ENCODE data around the gene XPNPEP1.

XPNPEP1 gene

DNA sequence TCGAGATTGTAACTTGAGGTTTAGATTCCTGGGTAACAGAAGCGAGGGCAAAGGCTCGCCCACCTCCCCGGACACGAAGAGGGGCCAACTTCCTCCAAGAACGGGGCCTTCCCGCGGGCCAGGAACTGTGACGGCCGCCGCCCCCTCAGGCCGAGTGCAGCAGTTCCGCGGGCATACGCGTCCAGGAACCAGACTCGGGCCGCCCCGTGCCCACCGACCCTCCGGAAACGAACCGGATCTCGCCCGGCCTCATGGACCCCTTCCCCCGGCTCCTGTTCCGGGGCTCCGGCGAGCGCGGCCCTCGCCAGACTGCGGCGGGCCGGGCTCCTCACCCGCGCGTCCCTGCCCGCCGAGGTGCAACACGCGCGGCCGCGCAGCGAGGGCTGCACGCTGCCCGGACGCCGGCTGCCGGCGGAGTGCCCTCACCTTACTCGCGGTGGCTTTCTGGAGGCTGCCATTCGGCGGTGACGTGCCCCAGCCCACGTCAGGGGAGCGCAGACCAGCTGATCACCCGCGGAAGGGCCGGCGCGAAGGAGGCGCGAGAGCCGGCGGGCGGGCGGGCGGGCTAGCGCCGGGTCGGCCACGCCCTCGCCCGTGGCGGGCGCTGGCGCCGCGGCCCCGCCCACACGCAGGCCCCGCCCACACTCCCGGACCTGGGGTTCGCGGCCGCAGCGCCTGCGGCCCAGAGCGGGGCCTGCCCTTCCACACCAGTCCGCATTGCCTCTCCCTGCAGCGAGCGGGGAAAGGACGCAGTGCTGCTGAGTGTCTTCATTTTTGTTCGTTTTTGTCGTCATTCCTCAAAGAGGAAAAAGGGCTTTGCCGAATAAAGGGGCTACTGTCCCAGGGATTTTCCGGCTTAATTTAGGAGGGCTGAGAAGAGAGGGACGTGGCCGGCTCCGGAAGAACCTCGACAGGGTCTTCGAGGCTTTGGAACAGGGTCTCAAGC is at the start of gene XPNPEP1:
Gene XPNPEP1 (minus strand): TSS at position 536 of the 946 bp plus-strand sequence. CDS start 78 bp downstream, at position 458.
- DNase-seq (ENCODE audit: low spot score) = peak; percentile 77

DNA sequence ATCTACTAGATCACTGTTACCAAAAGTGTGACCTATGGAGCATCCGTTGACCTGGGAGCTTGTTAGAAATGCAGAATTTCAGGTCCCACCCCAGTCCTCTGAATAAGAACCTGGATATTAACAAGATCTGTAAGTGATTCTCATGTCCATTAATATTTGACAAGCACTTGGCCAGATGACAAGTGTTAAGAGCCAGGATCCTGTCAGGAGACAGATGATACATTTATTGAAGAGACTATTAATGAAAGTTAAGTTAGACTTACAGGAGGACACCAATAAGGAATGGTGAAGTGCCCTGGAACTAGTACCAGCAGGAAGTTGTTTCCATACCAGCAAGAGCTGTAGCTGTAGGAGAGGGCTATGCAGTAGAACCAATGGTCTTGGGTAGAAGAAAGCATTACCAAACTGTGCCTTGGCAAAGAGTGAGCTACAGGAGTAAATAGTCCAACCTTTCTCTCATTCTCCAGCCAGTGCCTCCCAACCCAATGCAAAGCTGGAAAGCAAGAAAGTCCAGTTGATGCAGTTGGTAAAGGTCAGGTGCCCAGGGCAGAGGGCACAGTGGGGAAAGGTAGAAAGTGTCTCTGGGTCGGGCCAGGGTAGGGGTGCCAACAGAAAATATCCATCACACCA is 49.2 kb upstream of the XPNPEP1 start:
- no peak for DNase-seq (ENCODE audit: low spot score)

GRCh38 chr10:109971634-109972033 is 48.3 kb upstream of the XPNPEP1 start:
- no peak for DNase-seq (ENCODE audit: low spot score)

GRCh38 chr10:109969760-109970346 is 46.5 kb upstream of the XPNPEP1 start:
- DNase-seq (ENCODE audit: low spot score) = no peak

- no peak for DNase-seq (ENCODE audit: low spot score)
Observed at GRCh38 chr10:109968953-109969759, 45.8 kb upstream of the XPNPEP1 start.

GRCh38 chr10:109967739-109968088 is 44.4 kb upstream of the XPNPEP1 start:
- no peak for DNase-seq (ENCODE audit: low spot score)

DNA sequence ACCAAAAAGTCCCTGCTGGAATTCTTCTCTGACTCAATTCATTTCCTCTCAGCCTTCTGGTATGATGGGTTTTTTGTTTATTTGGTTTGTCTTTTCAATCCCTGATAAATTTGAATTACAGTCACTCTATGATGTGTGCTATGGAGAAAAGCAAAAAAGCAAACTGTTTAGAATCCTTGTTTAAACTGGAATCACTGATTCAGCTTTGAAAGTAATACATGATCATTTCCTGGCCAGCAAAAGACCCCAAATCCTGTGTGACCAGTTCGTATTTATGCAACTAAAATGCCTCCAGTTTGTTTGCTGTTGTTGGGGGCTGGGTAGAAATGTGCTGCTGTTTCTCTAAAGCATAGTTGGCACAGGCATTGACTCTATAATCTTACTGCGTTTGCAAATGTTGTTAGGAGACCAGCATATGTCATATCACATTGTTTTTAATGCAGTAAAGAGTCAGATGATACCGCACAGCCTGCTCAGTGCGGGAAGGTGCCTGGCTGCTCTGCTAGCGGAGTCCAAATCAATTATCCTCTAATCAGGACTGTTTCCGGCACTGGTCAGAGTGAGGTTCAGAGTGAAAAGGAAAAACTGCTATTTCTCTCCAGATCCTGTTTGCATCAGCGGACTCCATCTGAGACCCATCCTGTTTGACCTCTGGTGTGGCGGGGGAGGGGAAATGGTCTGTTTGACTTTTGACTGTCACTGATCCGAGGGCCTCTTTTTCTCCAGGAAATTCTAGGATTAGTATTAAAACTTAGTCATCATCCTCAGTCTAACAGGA is 43.8 kb upstream of the XPNPEP1 start:
- DNase-seq (ENCODE audit: low spot score) = no peak

- no peak for DNase-seq (ENCODE audit: low spot score)
Observed at GRCh38 chr10:109964318-109964717, 41.0 kb upstream of the XPNPEP1 start.

- no peak for DNase-seq (ENCODE audit: low spot score)
Observed at GRCh38 chr10:109963439-109963838, 40.1 kb upstream of the XPNPEP1 start.

- DNase-seq (ENCODE audit: low spot score) = no peak
Observed at GRCh38 chr10:109962247-109962646, 38.9 kb upstream of the XPNPEP1 start.

DNA sequence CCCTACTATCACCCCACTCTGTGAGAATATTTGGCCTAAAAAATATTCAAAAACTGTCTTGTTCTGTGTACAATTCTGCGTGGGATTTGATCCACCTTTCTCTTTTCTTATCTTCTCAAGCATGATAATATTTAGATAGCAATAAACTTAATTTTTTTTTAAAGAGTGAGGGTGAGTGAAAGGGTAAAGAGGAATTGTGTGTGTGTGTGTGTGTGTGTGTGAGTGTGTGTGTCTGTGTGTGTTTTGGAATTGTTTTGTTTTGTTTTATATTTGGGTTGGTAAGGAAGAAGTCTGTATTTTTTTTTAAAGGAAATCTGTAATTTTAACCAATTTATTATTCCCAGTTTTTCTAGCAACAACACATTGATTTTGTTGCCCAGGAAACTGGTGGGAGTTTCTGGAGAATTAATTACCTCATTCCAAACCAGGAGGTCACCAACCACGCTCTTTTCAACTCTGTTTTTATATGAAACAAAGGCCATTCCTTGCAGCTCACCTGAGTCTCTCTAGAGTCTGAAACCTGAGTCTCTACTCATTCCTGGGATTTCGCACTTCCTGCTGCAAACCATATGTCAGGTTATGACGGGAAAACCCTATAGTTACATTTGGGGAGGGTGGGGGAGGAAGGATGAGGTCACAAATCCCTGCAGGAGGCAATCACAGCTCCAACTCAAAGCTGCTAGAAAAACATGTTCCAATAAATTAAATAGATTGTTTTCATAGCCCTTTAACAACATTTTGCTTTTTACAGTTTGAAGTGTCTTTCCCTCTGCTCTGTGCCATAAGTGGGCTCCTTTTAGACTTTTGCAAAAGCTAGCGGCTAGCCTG is 38.1 kb upstream of the XPNPEP1 start:
- DNase-seq (ENCODE audit: low spot score) = no peak

DNA sequence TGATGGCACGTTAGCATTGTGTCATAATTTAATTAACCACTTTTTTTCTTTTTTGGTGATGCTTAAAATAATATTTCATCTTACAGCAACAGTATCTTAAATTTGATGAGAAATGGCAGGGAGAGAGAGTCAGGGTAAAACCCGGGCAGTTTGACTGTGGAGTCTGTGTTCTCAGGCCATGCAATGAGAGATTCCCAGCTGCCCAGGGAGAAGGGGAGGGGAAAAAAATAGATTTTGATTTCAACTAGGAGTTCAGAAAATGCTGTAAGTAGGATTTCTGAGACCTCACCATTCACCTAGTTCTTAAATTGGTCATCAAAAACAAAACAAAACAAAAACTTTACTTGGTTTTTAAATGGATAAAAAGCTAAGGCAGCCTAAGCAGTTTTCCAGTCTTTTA is 37.4 kb upstream of the XPNPEP1 start:
- no peak for DNase-seq (ENCODE audit: low spot score)

DNA sequence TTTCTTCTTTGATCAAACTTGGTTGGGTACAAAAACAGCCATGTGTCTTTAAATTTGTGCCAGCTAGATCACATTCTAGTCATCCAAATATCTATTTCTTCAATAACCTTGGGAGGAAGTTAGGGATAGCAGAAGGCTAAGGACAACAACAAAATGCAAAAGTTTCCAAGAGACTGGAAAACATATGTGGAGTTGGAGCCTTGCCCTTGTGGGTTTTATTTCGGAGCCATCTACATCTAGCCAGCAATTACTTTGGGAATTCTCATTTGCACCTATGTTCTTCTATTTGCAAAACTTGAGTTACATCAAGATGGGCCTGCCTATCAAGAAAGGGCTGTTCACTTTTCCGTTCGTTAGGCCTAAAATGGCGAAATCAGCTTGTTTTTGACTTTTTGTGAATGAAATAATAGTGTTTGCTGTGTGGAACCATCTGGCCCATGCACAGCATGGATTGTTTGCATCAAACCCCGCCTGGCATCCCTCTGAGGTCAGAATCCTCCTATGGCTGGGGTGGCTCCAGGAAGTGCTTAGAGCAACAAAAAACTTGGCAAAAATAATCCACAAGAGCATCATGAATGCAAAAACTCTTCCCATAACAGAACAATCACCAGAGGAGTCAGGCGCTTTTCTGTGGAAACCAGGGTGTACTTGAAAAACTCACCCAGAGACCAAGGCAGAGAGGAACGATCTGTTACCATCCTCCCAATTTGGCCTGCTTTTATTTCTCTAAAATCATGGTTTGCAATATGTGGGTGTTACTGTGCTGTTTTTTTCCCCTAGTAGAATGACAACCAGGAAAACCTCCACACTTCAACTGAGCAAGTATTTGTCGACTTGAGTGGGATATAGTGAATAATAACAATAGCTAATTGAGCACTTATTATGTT is 36.2 kb upstream of the XPNPEP1 start:
- DNase-seq (ENCODE audit: low spot score) = no peak

DNA sequence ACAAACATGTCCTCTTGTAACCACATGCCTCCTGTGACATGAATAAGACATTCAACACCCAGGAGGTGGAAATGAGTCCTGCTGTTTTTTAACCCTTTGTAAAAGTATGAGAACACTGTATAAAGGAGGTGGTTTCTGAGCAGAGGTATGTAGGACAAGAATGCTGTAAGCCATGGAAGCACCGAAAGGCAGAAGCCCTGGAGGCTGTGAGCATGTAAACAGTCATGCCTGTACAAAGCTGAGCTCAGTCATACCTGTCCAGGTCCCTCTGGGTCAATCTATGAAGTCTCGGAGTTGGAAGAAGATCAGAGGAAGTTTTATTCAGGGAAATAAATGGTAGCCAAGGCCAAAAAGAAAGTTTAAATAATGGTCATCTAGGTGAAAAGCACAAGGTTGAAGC is 34.7 kb upstream of the XPNPEP1 start:
- no peak for DNase-seq (ENCODE audit: low spot score)

DNA sequence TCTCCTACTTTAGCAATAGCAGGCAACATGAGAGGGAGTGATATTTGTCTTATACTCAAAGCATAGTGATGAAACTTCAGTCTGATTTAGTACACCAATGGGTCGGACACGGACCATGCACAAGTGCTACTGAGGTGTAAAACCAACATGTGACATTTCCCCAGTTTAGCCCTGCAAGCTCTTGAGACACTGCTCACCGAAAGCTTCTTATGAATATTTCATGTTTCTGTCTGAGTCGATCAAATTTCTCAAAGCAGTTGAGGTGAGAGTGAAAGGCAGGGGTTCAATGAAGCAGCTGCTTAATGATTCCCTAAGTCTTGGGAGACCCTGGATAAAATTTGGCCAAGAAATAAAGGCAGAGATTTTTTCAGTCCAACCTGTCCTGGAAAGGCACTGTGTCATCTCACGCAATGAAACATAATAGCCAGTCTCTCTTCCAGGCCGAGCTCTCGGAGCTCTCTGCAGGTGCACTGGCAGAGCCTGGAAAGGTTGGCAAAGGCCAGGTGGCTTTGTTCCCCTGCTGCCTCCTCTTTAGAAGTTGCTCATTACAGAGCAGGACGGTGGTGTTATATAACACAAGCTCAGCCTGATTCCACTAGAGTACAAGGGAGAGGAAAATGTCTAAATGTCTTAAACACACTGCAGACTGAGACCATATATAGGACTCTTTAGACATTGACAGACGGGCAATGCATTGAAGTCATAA is 33.9 kb upstream of the XPNPEP1 start:
- DNase-seq (ENCODE audit: low spot score) = no peak

- peak; percentile 40 for DNase-seq (ENCODE audit: low spot score)
Observed at GRCh38 chr10:109956454-109957091, 33.3 kb upstream of the XPNPEP1 start.

DNA sequence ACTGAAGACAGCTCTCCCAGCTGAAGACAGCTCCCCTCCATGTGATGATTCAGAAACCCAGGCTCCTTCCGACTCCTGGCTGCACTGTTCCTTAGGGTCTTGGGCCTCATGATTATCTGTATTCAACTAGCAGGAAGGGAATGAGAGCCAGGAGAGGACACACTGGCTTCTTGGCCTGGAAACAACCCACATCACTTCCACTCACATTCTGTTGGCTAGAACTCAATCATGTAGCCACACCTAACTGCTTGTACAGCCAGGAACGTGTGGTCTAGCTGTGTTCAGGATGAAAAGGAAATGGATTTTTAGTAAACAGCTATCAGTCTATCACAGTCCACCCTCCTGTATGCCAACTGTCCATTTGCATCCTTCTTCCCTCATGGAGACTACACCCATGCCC is 30.5 kb upstream of the XPNPEP1 start:
- DNase-seq (ENCODE audit: low spot score) = no peak

GRCh38 chr10:109952526-109952925 is 29.2 kb upstream of the XPNPEP1 start:
- no peak for DNase-seq (ENCODE audit: low spot score)
